Vagina (tissue), 2 donors: ENCODE data around the gene DNAJC5. TPM values are rescaled to one million over a fixed set of nuclear protein-coding genes. Genes with fewer than 3 reads are reported as not detected.
A peak's percentile ranks its signal among the peaks of the same experiment; 100 is the strongest.

Source experiments
- DNase-seq, 2 donors: peaks; one replicate each; pipeline ENCODE4 v3.0.0-alpha.2; 2017; ENCODE audit errors: extremely low spot score in 2 of 2
- H3K27ac ChIP-seq: fragments of 200-600 bp; sonication (generic); one replicate; pipeline ENCODE4 v1.5.1; 2019
- H3K27me3 ChIP-seq: fragments of 200-600 bp; sonication (generic); one replicate; pipeline ENCODE4 v1.5.1; 2019
- H3K36me3 ChIP-seq, 2 donors: fragments of 200-600 bp; sonication (generic); one replicate each; pipeline ENCODE4 v1.5.1; 2017 to 2019
- H3K4me1 ChIP-seq: fragments of 200-600 bp; sonication (generic); one replicate; pipeline ENCODE4 v1.5.1; 2019
- H3K4me3 ChIP-seq, 2 donors: fragments of 200-600 bp; sonication (generic); 1 replicate in 1 of 2; 2 replicates in 1 of 2; pipeline ENCODE4 v1.5.1; 2016 to 2019
- H3K9me3 ChIP-seq: fragments of 200-600 bp; sonication (generic); one replicate; pipeline ENCODE4 v1.5.1; 2019
- POLR2A ChIP-seq, 2 donors: fragments of 450-650 bp; IDR thresholded peaks; one replicate each; pipeline ENCODE4 v1.6.1; 2017; ENCODE audit warnings: antibody characterized with exemption in 2 of 2, mild to moderate bottlenecking in 2 of 2, moderate library complexity in 2 of 2
- POLR2AphosphoS5 ChIP-seq, 2 donors: sonication (generic); formaldehyde crosslinking; IDR thresholded peaks; one replicate each; pipeline ENCODE4 v1.9.0; 2017; ENCODE audit warnings: antibody characterized with exemption in 2 of 2, mild to moderate bottlenecking in 2 of 2, low read depth in 1 of 2; ENCODE audit not compliant: insufficient read depth in 1 of 2
- intact Hi-C: fragments of 100-400 bp; cut with DNase I; formaldehyde crosslinking; loops from one replicate; pipeline ENCODE4 v1.15.1; 2023
- total RNA-seq: library from RNA; depleted of rRNA; stranded (reverse); fragments of >200 nt; gene quantifications from one replicate; pipeline ENCODE4 v1.2.3, GENCODE V29; 2016
- TF ChIP-seq, protein P1 (sequence below), 3 experiments: fragments of 450-650 bp in 2 of 3; fragments of 200-600 bp in 1 of 3; sonication (generic) in 1 of 3; IDR thresholded peaks; one replicate each; pipeline ENCODE4 v1.5.1; 2017 to 2019; ENCODE audit warnings: antibody characterized with exemption in 3 of 3, mild to moderate bottlenecking in 2 of 3, moderate library complexity in 2 of 3

Gene DNAJC5
- total RNA-seq, 1 donor from 2014 or later: 25.8 TPM

DNA sequence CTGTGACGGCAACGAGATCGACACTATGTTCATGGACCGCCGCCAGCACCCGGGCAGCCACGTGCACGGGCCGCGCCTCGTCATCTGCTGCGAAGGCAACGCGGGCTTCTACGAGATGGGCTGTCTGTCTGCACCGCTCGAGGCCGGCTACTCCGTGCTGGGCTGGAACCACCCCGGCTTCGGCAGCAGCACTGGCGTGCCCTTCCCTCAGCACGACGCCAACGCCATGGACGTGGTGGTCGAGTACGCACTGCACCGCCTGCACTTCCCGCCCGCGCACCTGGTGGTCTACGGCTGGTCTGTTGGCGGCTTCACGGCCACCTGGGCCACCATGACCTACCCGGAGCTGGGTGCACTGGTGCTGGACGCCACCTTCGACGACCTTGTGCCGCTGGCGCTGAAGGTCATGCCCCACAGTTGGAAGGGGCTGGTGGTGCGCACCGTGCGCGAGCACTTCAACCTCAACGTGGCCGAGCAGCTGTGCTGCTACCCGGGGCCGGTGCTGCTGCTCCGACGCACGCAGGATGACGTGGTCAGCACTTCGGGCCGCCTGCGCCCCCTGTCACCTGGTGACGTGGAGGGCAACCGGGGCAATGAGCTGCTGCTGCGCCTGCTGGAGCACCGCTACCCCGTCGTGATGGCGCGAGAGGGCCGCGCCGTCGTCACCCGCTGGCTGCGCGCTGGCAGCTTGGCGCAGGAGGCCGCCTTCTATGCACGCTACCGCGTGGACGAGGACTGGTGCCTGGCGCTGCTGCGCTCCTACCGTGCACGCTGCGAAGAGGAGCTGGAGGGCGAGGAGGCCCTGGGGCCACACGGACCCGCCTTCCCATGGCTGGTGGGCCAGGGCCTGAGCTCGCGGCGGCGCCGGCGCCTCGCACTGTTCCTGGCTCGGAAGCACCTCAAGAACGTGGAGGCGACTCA is 32.7 kb upstream of the DNAJC5 start:
- Histone ChIP-seq H3K27ac (no peak overlapping the region), H3K27me3 (no peaks in the 10 kb centered on the region), H3K4me1 (peaks cover 53% of the 10 kb centered on the region)

DNA sequence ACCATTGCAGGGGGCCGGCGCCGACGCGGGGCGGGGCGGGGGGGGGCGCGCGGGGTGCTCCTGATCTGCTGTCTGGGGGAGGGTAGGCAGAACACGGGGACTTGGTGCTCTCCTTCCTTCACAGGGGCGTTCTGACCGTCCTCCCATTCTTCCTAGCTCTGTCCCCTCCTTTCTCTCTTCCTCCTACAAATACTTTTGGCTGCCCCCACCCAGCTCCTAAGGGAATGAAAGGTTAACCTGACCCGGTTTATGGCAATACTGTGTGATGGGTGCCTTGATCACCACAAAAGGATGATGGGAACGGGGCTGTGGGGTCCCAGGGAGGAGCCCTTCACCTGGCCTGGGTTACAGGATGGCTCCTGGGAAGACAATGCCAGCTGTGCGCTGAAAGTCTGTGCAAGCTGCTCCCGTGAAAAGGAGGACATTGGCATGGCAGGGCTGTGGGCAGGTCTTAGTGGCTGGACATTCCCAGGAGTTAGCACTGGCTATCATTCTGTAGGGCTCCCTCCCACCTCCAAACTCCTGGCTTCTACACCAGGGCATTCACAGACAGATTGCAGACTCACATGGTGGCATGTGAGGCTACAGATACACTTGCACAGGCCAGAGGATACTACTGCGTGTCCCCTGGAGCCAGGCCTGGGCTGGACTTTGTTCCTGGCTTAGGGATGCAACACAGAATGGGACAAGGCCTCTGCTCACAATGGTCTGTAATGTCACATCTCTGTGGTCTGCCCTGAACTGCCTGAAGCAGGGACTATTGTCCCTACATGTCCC is 31.7 kb upstream of the DNAJC5 start:
- Histone ChIP-seq H3K4me1 (peaks cover 46% of the 10 kb centered on the region), H3K9me3 (no peaks in the 10 kb centered on the region), H3K27me3 (no peaks in the 10 kb centered on the region), H3K36me3 (peaks cover 0 to 8% of the 10 kb centered on the region in 2 donors), H3K4me3 (peak overlapping the region; percentile 53 to 94), H3K27ac (peak overlapping the region; percentile 93)
- intact Hi-C loops: no loop called here
- DNase-seq: no peak
- TF ChIP-seq, protein P1, sequence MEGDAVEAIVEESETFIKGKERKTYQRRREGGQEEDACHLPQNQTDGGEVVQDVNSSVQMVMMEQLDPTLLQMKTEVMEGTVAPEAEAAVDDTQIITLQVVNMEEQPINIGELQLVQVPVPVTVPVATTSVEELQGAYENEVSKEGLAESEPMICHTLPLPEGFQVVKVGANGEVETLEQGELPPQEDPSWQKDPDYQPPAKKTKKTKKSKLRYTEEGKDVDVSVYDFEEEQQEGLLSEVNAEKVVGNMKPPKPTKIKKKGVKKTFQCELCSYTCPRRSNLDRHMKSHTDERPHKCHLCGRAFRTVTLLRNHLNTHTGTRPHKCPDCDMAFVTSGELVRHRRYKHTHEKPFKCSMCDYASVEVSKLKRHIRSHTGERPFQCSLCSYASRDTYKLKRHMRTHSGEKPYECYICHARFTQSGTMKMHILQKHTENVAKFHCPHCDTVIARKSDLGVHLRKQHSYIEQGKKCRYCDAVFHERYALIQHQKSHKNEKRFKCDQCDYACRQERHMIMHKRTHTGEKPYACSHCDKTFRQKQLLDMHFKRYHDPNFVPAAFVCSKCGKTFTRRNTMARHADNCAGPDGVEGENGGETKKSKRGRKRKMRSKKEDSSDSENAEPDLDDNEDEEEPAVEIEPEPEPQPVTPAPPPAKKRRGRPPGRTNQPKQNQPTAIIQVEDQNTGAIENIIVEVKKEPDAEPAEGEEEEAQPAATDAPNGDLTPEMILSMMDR (IDR thresholded peaks at IDR 0.05): no peak
- no peak for TF ChIP-seq POLR2AphosphoS5 (IDR thresholded peaks at IDR 0.05; ENCODE audit: insufficient read depth in 1 of 2, low read depth in 1 of 2)
- TF ChIP-seq POLR2A (IDR thresholded peaks at IDR 0.05): no peak

More for the DNA sequence above, 32.7 kb upstream of the DNAJC5 start:
- intact Hi-C loops: no loop called here
- Histone ChIP-seq H3K36me3 (peaks cover 0 to 8% of the 10 kb centered on the region in 2 donors), H3K4me3 (no peak overlapping the region), H3K9me3 (no peaks in the 10 kb centered on the region)
- DNase-seq: no peak
- TF ChIP-seq, protein P1 (IDR thresholded peaks at IDR 0.05): no peak
- TF ChIP-seq POLR2A (IDR thresholded peaks at IDR 0.05) (no peak), POLR2AphosphoS5 (IDR thresholded peaks at IDR 0.05; ENCODE audit: insufficient read depth in 1 of 2, low read depth in 1 of 2) (no peak)

DNA sequence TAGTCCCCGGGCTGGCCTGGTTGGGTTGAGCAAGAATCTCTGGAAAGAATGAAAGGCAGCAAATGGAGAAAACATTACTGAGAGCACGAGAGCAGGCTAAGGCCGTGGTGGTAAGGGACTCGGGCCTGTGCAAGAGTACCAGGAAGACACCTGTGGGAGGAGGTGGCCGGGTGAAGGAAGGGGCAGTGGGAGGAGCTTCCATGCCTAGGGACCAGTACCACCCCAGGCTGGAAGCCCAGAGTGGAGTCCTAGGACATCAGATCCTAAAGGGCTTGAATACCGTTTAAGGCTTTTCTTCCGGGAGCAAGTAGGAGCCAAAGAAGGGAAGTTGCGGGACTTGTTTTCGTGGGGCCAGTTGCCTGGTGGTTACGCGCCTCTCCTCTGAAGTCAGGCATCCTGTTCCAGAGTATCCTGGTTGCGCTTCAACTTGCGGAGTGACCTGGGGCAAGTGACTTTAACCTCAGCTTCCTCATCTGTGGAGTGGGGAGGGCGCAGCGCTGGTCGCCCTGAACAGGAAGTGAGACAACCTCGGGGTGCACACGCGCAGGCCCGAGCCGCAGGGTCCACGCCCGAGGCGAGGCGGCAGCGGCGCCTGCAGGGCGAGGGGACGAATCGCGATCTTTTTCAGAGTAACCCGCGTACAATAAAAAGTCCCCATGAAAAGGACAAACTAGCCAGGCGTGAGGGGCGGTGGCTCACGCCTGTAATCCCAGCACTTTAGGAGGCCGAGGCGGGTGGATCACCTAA is 31.0 kb upstream of the DNAJC5 start:
- TF ChIP-seq POLR2A (IDR thresholded peaks at IDR 0.05) (peak in 1 of 2 donors; percentile 2), POLR2AphosphoS5 (IDR thresholded peaks at IDR 0.05; ENCODE audit: insufficient read depth in 1 of 2, low read depth in 1 of 2) (peak; percentile 35 to 56)
- TF ChIP-seq, protein P1 (IDR thresholded peaks at IDR 0.05): peak in 2 of 3 experiments; percentile 42 to 50
- intact Hi-C loops: no loop called here
- peak overlapping the region; percentile 53 to 94 for H3K4me3 ChIP-seq
- peaks cover 38% of the 10 kb centered on the region for H3K4me1 ChIP-seq
- peaks cover 0 to 11% of the 10 kb centered on the region in 2 donors for H3K36me3 ChIP-seq
- H3K9me3 ChIP-seq: no peaks in the 10 kb centered on the region
- no peaks in the 10 kb centered on the region for H3K27me3 ChIP-seq
- peak in 1 of 2 donors; percentile 94 for DNase-seq
- peak overlapping the region; percentile 93 for H3K27ac ChIP-seq

DNA sequence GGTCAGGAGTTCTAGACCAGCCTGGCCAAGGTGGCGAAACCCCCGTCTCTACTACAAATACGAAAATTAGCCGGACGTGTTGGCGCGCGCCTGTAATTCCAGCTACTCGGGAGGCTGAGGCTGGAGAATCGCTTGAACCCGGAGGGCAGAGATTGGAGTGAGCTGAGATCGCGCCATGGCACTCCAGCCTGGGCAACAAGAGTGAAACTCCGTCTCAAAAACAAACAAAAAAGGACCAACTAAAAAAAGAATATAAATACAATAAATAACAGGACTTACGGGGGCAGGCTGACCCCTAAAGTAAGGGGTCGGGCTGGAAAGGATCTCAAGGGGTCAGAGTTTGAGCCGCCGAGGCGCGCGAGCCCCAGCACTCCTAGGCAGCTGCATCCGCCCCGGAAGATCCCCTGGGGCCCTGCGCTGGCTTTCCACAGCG is 30.4 kb upstream of the DNAJC5 start:
- intact Hi-C loops: no loop called here
- peaks cover 0 to 17% of the 10 kb centered on the region in 2 donors for H3K36me3 ChIP-seq
- peaks cover 35% of the 10 kb centered on the region for H3K4me1 ChIP-seq
- H3K9me3 ChIP-seq: no peaks in the 10 kb centered on the region
- peak overlapping the region; percentile 53 to 94 for H3K4me3 ChIP-seq
- H3K27ac ChIP-seq: peak overlapping the region; percentile 93
- TF ChIP-seq POLR2AphosphoS5 (IDR thresholded peaks at IDR 0.05; ENCODE audit: insufficient read depth in 1 of 2, low read depth in 1 of 2) (no peak), POLR2A (IDR thresholded peaks at IDR 0.05) (no peak)
- TF ChIP-seq, protein P1 (IDR thresholded peaks at IDR 0.05): no peak
- DNase-seq: no peak
- H3K27me3 ChIP-seq: no peaks in the 10 kb centered on the region
